22Rv1 (cell line): ENCODE measurements around the gene DVL1.
"Not testable (repeated sequence)": the region's sequence is repeated elsewhere in the genome, so short reads cannot be mapped to it uniquely, and the experiment has no call there.

Experiments
- ZFX ChIP-seq: fragments of 450-650 bp; IDR thresholded peaks from 2 replicates; pipeline ENCODE4 v1.6.1; 2017; ENCODE audit warnings: antibody characterized with exemption, borderline replicate concordance
- TF ChIP-seq, protein P1 (sequence below): fragments of 450-650 bp; IDR thresholded peaks from 2 replicates; pipeline ENCODE4 v1.5.1; 2017; ENCODE audit warnings: mild to moderate bottlenecking

DNA sequence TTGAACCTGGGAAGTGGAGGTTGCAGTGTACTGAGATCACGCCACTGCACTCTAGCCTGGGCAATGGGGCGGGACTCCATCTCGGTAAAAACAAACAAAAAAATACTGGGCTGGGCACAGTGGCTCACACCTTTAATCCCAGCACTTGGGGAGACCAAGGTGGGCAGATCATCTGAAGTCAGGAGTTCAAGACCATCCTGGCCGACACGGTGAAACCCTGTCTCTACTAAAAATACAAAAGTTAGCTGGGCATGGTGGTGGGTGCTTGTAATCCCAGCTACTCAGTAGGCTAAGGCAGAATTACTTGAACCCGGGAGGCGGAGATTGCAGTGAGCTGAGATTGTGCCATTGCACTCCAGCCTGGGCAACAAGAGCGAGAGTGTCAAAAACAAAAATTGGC is 33.0 kb downstream of the DVL1 start:
- TF ChIP-seq, protein P1, sequence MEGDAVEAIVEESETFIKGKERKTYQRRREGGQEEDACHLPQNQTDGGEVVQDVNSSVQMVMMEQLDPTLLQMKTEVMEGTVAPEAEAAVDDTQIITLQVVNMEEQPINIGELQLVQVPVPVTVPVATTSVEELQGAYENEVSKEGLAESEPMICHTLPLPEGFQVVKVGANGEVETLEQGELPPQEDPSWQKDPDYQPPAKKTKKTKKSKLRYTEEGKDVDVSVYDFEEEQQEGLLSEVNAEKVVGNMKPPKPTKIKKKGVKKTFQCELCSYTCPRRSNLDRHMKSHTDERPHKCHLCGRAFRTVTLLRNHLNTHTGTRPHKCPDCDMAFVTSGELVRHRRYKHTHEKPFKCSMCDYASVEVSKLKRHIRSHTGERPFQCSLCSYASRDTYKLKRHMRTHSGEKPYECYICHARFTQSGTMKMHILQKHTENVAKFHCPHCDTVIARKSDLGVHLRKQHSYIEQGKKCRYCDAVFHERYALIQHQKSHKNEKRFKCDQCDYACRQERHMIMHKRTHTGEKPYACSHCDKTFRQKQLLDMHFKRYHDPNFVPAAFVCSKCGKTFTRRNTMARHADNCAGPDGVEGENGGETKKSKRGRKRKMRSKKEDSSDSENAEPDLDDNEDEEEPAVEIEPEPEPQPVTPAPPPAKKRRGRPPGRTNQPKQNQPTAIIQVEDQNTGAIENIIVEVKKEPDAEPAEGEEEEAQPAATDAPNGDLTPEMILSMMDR, result not testable (repeated sequence)
- TF ChIP-seq ZFX, result not testable (repeated sequence)
